GM06990 (cell line): ENCODE data around the gene REC114.

Source experiments
- DNase-seq: peaks from one replicate; pipeline ENCODE4 v3.0.0-alpha.2; 2011; ENCODE audit not compliant: insufficient read length; ENCODE audit errors: extremely low read depth
- H3K27me3 ChIP-seq: replicated peaks from 2 replicates; pipeline ENCODE4 v1.6.0; 2011; ENCODE audit warnings: low read length; ENCODE audit not compliant: control insufficient read depth, insufficient read depth
- H3K36me3 ChIP-seq: 2 replicates; pipeline ENCODE4 v1.5.1; 2011; ENCODE audit warnings: low read length; ENCODE audit not compliant: control insufficient read depth, insufficient read depth
- H3K4me3 ChIP-seq: replicated peaks from 2 replicates; pipeline ENCODE4 v1.5.1; 2011; ENCODE audit warnings: low read depth, mild to moderate bottlenecking, control low read depth, low read length
- TF ChIP-seq, protein P1 (sequence below): IDR thresholded peaks from 2 replicates; pipeline ENCODE4 v1.5.1; 2011; ENCODE audit warnings: low read length, control low read depth, mild to moderate bottlenecking, inconsistent platforms; ENCODE audit not compliant: insufficient read depth, poor library complexity, severe bottlenecking

REC114 gene

DNA sequence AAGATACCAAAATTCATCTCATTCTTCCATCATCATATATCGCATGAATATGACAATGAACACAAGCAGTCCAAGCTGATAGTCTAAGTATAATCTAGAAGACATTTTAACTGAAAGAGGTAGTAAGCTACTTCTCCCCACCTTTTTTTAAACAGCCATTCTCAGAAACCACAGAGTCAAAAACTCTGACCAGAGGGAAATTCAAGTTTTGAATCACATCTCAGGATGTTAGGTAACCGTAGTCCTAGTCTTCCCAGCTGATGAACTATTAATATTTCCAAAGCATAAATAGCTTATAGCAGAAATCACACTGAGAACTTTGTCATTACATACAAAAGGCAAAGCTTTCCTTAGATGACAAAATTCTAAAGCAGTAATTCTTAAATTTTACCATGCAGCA, 164.4 kb downstream of the REC114 start:
- H3K36me3 ChIP-seq: no peaks in the 10 kb centered on the region; the same call in 1 of the 2 replicates

DNA sequence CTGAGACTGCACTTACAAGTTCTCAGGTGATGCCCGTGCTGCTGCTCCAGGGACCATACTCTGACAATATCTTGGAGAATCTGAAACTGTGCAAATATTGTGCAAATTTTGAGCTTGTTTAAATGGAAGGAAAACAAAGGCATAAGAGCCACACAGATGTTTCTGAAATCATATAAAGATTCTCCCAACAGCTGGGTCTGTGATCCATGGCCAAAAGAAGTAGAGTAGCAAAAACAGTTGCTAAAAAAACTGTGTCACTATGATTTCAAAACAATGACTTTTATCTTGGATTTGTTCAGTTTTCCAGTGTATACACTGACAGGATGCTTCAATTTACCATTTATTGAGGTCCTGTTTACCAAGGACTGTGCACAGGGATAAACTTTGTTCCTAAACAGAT, 164.9 kb downstream of the REC114 start:
- DNase-seq: no peak
- no peak overlapping the region for H3K4me3 ChIP-seq
- no peaks in the 10 kb centered on the region for H3K27me3 ChIP-seq
- H3K36me3 ChIP-seq: no peaks in the 10 kb centered on the region; the same call in 1 of the 2 replicates
- TF ChIP-seq, protein P1, sequence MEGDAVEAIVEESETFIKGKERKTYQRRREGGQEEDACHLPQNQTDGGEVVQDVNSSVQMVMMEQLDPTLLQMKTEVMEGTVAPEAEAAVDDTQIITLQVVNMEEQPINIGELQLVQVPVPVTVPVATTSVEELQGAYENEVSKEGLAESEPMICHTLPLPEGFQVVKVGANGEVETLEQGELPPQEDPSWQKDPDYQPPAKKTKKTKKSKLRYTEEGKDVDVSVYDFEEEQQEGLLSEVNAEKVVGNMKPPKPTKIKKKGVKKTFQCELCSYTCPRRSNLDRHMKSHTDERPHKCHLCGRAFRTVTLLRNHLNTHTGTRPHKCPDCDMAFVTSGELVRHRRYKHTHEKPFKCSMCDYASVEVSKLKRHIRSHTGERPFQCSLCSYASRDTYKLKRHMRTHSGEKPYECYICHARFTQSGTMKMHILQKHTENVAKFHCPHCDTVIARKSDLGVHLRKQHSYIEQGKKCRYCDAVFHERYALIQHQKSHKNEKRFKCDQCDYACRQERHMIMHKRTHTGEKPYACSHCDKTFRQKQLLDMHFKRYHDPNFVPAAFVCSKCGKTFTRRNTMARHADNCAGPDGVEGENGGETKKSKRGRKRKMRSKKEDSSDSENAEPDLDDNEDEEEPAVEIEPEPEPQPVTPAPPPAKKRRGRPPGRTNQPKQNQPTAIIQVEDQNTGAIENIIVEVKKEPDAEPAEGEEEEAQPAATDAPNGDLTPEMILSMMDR: no peak

More for the DNA sequence above, 164.4 kb downstream of the REC114 start:
- H3K4me3 ChIP-seq: no peak overlapping the region
- TF ChIP-seq, protein P1: no peak
- no peaks in the 10 kb centered on the region for H3K27me3 ChIP-seq
- DNase-seq: no peak

DNA sequence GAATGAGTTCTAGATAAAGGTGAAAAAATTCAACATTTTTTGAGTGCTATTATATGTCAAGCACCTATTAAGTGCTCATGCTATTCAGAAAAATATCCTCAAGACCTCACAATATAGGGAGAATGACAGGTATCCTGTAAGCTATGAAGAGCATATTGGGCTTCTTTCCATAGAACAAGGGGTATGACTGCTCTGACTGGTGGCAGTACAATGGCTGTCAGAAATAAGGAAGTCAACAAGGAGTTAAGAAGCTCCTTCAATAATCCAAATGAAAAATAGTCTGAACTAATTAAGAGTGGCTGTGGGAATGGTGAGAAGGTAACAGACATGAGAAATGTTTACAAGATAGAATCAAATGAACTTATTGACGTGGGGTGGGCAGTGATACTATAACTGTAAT, 165.5 kb downstream of the REC114 start:
- Histone ChIP-seq H3K27me3 (no peaks in the 10 kb centered on the region), H3K36me3 (no peaks in the 10 kb centered on the region; the same call in 1 of the 2 replicates), H3K4me3 (no peak overlapping the region)
- TF ChIP-seq, protein P1: no peak
- no peak for DNase-seq

DNA sequence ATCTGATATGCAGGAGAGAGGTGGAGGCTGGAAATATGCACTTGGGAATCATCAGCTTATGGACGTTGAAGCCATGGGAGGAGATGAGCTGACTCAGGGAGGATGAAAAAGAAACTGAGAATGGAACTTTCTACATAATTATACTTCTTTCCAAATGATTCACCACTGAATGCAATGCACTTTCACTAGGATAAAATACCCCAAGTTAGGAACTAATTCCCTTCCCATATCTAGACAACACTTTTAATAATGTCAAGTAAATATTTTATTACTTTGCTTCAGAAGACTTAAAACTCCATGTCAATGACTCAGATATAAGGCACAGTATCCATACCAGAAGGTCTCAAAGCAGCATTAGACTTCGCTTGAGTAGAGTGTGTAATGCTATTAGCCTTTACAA, 166.0 kb downstream of the REC114 start:
- TF ChIP-seq, protein P1: no peak
- no peak overlapping the region for H3K4me3 ChIP-seq
- no peak for DNase-seq
- no peaks in the 10 kb centered on the region; the same call in 1 of the 2 replicates for H3K36me3 ChIP-seq
- no peaks in the 10 kb centered on the region for H3K27me3 ChIP-seq
